T-helper 2 cell treated with Interferon-gamma antibody and Interleukin-4, amounts not matched to agents 100 ng/mL and 5 ng/mL, for 36 hours (primary cell): Measurements from ENCODE around the gene CNNM2. TPM values are rescaled to one million over a fixed set of nuclear protein-coding genes. Genes with fewer than 3 reads are reported as not detected.

ENCODE experiments used
- intact Hi-C: fragments of 100-400 bp; cut with micrococcal nuclease; formaldehyde crosslinking; loops from one replicate; pipeline ENCODE4 v1.15.1; 2023
- total RNA-seq: library from RNA; stranded (reverse); gene quantifications from 2 replicates; pipeline ENCODE4 v1.2.3, GENCODE V29; 2022

CNNM2 gene
- total RNA-seq = 6.1 and 6.8 TPM in 2 replicates

DNA sequence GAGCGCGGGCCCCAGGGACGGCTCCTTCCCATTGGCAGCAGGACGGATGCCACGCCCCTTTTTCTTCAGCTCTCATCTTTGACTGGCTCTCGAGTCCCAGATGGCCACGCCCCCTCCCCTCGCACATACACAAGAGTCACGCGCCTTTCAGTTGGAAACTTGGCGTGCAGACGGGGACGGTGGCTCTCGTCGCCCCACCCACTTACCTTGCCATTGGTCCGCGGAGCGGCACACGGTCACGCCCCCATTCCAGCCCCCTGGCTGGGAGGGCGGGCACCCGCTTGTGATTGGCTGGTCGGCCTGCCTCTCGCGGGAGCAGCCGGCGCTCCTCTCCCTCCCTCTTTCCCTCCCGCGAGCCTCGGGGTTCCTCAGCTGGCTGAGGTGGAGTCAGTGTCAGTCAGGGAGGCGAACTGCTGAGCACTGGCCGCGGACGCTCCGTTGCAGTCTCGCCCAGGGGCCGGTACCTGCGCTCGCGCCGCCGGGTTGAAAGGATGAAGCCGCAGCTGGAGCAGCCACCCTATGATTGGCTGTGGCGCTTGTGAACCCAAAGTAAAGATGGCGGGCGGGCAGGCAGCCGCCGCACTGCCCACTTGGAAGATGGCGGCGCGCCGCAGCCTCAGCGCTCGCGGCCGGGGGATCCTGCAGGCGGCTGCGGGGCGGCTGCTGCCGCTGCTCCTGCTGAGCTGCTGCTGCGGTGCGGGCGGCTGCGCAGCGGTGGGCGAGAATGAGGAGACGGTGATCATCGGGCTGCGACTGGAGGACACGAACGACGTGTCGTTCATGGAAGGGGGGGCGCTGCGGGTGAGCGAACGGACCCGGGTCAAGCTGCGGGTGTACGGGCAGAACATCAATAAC, at the start of gene CNNM2:
TSS of gene CNNM2 (plus strand) at position 333 of the 855 bp plus-strand sequence. CDS start at position 520, 187 bp downstream.
- intact Hi-C loops = loop anchor here (1.0 to 10.0 kb wide), 12 partner anchors 64 to 673 kb away; partner anchors contain the start of genes ACTR1A, ARL3, ATP5MK and BORCS7

DNA sequence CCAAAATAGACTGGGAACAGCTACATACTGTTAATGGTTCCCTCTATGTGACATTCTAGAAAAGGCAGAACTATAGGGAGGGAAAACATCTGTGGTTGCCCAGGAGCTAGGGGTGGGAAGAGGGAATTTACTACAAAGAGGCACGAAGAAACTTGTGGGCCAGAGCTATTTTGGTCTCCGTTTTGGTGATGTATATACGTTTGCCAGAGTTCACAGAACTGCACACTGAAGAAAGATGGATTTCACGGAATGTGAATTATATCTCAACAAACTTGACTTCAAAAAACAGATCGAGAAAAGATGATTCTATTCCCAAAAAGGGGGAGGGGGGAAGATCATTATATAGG, 49.2 kb upstream of the CNNM2 start:
- intact Hi-C loops = no loop called here

DNA sequence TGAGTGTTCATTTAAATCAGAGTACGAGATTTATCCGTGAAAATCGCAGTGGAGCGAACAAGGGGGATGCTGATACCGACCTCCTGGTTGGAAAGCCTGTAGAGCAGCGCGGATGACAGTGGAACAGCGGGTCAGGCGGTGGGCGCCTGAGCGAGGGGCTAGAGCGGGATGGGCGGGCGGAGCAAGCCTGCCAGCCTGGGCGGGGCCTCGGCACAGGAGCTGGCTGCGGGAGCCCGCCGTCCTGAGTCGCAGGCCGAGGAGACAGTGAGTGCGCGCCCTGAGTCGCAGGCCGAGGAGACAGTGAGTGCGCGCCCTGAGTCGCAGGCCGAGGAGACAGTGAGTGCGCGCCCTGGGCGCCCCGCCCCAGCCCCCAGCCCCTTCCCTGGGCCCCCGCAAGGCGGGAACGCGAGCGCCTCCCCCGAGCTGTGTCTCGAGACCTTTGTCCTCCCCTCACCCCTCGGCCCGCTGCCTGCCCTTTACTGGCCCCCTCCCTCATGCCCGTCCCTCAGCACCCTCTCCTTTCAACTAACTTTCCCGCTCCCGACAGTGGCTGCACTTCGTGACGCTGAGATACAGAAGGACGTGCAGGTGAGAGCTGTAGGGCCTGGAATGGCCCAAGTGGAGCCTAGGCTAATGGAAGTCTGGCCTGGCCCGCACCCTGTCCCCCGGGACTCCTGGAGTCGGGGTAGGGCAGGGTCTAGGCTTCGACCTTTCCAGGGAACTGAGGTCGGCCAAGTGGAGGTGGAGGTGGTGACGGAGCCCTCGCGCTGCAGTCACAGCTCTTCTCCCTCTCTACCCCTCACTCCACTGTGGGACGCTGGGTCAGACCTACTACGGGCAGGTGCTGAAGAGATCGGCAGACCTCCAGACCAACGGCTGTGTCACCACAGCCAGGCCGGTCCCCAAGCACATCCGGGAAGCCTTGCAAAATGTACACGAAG, 48.6 kb upstream of the CNNM2 start, which contains the start of gene AS3MT:
TSS of gene AS3MT (plus strand) at position 213 of the 941 bp plus-strand sequence. CDS start at position 336, 123 bp downstream.
- intact Hi-C loops = no loop called here

DNA sequence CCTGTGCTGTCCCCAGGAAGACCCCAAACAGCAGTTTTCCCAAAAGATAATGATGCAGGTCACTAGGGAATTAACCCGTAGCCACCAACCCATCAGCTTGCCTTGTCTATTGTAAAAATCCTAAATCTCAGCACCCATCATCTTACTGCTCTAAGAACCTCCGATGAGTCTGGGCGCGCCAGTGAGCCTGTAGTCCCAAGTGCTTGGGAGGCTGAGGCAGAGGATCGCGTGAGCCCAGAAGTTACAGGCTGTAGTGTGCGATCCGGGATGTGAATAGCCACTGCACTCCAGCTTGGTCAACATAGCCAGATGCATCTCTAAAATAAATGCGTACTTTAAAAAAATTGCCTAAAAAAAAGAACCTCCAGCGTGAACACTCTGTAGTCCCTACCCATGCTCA, 47.9 kb upstream of the CNNM2 start:
- intact Hi-C loops = no loop called here

DNA sequence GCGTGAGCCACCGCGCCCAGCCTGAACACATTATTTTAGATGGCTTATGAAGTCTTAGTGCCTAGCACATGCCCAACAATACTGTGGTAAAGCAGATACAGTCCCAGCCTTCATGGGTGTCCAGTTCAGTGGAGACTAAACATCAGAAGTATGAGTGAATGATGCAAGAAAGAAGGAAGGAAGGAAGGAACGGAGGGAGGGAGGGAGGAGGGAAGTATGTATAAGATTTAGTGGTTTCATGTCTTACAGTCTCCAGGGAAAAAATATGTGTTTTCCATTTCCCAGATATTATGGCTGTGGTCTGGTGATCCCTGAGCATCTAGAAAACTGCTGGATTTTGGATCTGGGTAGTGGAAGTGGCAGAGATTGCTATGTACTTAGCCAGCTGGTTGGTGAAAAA, 45.9 kb upstream of the CNNM2 start:
- intact Hi-C loops = no loop called here

DNA sequence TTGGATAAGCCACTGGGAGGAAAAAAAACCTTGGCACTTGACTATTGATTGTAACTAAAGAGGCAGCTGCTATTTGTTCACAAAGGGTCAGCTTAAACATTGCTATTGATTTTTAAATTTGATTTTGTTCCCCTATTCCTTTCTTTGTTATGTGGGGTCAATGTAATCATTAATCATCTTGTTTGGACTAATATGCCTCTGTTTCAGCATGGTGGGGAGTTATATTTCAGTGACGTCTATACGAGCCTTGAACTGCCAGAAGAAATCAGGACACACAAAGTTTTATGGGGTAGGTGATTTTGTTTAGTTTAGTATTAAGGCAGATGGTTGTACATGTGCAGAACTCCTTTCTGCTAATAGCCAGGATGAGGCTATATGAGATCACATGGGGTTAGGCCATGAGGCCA, 41.3 kb upstream of the CNNM2 start:
- intact Hi-C loops = no loop called here

DNA sequence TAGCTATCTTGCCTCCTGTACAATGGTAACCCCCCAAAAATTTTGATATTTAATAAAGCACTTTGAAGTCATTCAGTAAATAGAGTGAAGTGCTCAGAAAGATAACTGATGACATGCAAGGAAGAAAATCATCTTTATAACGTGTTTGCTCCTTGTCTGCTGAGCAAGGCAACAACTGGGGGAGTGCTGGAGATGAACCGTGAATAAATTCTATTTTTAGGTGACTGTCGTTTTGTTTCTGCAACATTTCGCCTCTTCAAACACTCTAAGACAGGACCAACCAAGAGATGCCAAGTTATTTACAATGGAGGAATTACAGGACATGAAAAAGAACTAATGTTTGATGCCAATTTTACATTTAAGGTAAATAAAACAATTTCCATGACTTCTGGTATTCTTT, 39.5 kb upstream of the CNNM2 start:
- intact Hi-C loops = no loop called here

DNA sequence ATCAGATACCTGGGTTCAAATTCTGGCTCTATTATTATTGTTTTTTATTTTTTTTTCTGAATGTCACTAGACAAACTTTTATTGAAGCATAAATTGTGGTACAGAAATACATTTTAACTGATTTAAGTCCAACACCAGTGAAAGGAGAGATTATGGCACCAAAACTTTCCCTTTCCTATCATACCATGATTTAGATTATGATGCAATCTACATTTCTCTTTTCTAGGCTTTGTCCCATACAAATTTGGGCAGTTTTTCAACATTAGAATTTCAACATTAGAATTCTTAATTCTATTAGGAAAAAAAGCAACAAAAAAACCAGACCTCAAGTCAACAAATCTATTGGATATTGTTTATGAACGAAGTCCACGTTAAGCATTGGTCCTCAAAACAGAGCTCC, 37.8 kb upstream of the CNNM2 start:
- intact Hi-C loops = no loop called here

DNA sequence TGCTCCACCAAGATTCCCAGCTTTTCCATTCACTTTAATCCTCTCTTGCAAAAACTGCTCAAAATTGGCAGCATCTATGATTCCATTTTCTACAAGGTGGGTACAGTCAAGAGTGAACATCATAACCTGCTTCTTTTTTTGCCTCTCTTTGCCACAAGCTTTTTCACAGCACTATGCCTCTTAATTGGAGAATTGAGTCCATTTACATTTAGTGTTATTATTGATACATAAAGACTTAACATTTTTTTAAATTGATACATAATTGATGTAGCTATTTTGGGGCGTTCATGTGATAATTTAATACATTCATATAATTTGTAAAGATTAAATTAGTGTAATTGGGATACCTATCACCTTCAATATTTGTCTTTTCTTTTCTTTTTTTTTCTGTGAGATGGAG, 30.0 kb upstream of the CNNM2 start:
- intact Hi-C loops = no loop called here

DNA sequence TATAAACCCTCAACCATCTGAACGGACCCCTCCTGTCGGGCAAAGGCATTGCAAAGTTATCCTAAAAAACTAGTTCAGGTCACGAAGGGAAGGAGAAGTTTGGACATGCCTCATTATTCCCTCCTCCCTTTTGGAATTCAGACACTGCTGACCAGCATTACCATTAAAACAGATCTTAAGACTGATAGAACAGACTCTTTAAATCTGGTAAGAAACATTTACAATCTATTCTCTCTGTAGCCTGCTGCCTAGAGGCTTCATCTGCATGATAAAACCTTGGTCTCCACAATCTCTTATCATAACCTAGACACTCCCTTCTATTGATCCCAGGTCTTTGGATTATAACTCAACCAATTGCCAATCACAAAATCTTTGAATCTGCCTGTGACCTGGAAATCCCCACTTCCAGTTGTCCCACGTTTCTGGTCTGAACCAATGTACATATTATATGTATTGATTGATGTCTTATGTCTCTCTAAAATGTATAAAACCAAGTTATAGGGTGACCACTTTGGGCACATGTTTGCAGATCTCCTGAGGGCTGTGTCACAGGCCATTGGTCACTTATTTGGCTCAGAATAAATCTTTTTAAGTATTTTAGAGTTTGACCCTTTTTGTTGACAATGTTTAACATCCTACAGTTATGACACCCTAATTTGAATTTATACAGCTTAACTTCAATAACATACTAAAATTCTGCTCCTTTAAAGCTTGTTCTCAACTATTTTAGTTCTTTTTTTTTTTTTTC, 23.5 kb upstream of the CNNM2 start:
- intact Hi-C loops = no loop called here

DNA sequence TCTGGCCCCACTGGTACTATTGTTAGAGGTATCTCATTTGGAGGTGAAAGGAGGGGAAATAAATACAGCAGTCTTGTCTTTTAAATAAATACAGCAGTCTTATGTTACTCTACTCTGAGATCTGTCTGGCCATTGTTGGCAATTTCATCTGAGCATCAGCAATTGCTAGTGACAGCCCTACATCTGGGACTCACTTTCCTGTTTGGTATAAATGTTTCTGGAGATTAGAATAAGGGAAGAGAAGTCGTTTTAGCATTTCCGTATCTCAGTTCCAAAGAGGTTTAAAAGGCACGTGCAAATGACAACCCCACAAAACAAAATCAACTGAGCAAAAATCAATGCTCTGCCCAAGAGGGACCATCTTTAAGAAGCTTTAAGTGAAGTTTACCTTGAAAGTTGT, 18.1 kb upstream of the CNNM2 start:
- intact Hi-C loops = no loop called here

DNA sequence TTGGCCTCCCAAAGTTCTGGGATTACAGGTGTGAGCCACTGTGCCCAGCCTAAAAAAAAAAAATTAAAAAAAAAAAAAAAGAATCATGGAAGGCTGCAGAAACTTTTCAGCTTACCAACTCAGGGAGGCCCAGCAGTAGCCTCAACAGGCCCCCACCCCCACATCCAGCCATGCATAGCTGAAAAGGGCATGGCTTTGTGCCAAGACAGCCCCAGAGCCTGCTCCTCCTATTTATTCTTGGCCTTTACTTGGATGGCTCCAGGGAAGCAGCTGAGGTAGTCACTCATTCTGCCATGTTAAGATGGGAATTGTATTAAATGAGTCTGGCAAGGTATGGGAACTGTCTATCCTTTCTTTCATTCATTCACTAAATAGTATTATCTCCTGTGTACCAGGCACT, 13.7 kb upstream of the CNNM2 start:
- intact Hi-C loops = no loop called here

DNA sequence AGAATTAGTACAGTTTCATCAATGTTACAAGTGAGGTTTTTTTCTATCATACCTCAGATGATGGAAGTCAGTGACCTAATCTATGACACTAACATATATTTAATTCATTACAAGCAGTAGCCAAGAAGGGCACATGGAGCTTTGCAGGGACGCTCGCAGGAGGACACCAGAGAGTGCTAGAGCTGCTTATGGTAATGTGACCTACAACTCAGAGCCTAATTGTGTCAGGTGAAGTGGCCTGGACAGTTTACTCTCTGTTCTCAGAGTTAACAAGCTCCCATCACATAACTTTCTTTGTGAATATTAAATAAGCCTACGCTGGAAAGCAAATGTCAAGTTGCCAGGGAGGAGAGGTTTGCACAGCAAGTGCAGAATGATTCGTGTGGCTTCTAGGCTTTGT, 11.6 kb upstream of the CNNM2 start:
- intact Hi-C loops = no loop called here

DNA sequence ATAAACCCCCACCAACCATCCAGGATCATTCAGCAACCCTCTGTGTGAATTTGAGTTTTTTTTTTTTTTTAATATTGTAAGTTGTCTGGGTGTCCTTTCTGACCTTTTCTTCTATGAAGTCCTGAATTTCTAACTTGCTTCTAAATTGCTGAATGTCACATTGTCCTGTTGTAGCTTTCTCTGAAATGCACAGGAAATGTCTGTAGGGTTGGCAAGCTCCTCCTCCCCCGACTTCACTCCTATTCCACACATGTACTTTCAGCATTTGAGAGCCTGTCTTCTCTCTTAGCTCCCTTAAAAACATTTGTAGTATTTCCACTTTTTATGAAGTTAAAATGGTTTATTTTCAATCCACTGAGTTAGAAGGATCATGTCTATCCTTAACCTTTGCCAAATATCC, 3.3 kb upstream of the CNNM2 start:
- intact Hi-C loops = loop anchor here (5.0 to 10.0 kb wide), 2 partner anchors 272 to 570 kb away; partner anchors contain the start of gene TRIM8

DNA sequence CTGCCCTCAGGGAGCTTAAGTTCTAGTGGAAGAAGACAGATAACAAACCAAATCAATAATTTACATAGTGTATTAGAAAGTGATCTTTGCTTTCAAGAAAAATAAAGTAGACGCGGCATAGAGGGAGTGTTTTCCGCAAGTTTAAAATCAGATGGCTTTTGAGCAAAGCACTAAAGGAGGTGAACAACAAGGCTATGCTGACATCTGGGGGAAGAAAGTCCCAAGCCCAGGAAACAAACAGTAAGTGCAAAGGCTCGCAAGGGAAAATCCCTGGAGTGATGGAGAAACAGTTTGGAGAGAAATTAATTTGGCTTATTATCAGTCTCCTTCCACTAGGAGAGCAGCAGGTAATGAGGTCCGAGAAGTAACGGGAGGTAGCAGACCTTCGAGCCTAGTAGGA, 1.9 kb upstream of the CNNM2 start:
- intact Hi-C loops = loop anchor here (5.0 to 10.0 kb wide), 2 partner anchors 274 to 569 kb away; partner anchors contain the start of gene TRIM8

DNA sequence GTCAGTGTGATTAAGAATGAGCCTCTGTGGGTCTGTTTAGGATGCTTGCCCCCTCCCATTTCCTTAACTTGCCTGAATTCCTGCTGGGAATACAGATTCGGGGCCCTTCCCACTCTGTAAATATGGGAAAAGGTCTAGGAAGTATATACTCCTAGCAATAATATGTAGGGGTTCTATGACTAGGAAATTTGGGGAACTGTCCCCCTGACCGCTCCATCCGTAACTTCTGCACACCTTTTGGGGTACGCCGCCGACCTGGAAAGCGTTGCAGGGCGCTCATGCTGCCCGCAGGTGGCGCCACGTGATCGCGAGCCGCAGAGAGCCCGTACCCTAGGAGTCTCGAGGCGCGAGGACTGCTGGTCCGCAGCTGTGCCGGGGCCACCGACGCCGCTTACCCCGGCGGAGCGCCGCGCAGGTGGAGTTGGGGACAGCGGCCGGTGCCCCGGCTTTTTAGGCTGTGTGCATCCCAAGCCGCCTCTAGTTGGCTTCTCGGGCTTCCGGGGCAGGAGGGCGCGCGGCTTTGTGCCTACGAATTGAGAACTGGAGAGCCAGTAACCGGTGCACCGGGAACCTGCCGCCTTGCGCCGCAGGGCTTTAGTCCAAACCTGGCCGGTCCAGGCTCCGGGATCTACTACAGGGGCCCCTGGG, 656 bp upstream of the CNNM2 start:
- intact Hi-C loops = loop anchor here (1.0 to 10.0 kb wide), 4 partner anchors 152 to 567 kb away; partner anchors contain the start of gene TRIM8

DNA sequence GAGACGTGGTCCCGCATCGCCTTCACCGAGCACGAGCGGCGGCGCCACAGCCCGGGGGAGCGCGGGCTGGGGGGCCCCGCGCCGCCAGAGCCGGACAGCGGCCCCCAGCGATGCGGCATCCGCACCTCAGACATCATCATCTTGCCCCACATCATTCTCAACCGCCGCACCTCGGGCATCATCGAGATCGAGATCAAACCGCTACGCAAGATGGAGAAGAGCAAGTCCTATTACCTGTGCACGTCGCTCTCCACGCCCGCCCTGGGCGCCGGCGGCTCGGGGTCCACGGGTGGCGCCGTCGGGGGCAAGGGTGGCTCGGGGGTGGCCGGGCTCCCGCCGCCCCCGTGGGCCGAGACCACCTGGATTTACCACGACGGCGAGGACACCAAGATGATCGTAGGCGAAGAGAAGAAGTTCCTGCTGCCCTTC, 737 bp downstream of the CNNM2 start:
- intact Hi-C loops = loop anchor here (1.0 to 10.0 kb wide), 10 partner anchors 65 to 674 kb away; partner anchors contain the start of genes ACTR1A, ARL3, ATP5MK and BORCS7

DNA sequence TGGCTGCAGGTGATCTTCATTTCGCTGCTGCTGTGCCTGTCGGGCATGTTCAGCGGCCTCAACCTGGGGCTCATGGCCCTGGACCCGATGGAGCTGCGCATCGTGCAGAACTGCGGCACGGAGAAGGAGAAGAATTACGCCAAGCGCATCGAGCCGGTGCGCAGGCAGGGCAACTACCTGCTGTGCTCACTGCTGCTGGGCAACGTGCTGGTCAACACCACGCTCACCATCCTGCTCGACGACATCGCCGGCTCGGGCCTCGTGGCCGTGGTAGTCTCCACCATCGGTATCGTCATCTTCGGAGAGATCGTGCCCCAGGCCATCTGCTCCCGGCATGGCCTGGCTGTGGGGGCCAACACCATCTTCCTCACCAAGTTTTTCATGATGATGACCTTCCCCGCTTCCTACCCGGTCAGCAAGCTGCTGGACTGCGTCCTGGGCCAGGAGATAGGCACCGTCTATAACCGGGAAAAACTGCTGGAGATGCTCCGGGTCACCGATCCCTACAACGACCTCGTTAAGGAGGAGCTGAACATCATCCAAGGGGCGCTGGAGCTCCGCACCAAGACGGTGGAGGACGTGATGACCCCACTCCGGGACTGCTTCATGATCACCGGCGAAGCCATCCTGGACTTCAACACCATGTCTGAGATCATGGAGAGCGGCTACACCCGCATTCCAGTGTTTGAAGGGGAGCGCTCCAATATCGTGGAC, 1.3 kb downstream of the CNNM2 start:
- intact Hi-C loops = loop anchor here (5.0 to 10.0 kb wide), 2 partner anchors 277 to 565 kb away; partner anchors contain the start of gene TRIM8

DNA sequence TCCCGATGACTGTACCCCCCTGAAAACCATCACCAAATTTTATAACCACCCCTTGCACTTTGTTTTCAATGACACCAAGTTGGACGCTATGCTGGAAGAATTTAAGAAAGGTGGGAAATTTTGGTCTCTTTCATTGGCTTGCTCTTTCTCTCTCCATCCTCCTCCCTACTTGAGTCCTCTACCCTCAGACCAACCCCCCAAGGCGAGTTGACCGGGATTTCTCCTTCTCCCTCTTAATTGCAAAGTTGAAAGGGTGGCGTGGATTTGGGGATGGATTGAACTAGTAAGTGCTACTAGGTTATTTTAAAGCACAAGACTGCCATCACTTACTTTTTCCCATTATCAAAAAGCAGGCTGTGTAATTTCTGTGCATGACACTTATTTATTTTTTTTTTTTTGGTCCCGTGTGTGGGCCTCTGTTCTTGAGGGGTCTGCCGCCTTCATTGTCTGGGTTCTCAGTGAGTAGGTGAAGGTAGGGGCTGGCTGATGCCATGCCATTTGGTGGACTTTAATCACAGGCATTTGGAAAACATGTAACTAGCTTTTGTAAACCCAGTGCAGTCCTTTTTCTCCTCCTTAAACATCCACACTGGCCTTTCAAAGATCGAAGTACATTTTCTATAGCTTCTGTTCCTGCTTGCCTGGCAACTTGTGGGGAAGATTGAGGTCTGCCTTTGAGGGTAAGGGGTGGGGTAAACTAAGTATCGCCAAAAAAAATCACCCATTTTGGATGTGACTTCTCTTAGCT, 2.1 kb downstream of the CNNM2 start:
- intact Hi-C loops = loop anchor here (5.0 to 10.0 kb wide), 2 partner anchors 278 to 565 kb away; partner anchors contain the start of gene TRIM8
